GM18951 (cell line): ENCODE measurements around the gene TSPYL6.

ENCODE experiments used
- POLR2A ChIP-seq: IDR thresholded peaks from 4 replicates; pipeline ENCODE4 v1.6.1; 2011; ENCODE audit warnings: mild to moderate bottlenecking; ENCODE audit not compliant: insufficient read length, insufficient read depth; ENCODE audit errors: extremely low read depth
- in situ Hi-C: fragments of 300-500 bp; cut with MboI; formaldehyde crosslinking; loops from one replicate; pipeline ENCODE4 v1.12.0; 2022; ENCODE audit warnings: low sequenced_read_pairs, mixed read lengths, inconsistent platforms; ENCODE audit not compliant: unreplicated experiment

The TSPYL6 gene

GRCh38 chr2:54240515-54241469, 15.2 kb downstream of the TSPYL6 start:
- TF ChIP-seq POLR2A: no peak
- in situ Hi-C loops: no loop called here

DNA sequence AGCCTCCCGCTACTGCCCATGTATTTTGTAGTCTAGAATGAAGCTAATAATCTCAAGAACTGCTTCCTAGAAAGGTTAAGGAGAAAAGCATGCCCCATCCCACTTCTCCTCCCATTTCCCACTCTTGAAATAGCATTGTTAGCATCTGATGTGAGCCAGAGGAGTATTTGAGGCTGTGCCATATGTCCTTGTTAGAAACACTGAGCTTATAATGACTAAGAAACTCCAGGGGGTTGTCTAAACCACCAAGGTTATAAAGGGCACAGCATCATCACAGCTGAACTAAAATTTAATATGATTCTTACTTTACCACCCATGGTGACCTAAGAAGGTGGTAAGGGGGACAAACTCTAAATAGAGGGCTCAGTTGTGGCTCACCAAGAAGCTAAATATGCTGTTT, 16.6 kb downstream of the TSPYL6 start:
- no peak for TF ChIP-seq POLR2A
- in situ Hi-C loops: no loop called here

GRCh38 chr2:54237428-54237827, 18.6 kb downstream of the TSPYL6 start:
- in situ Hi-C loops: no loop called here
- no peak for TF ChIP-seq POLR2A

- in situ Hi-C loops: no loop called here
- no peak for TF ChIP-seq POLR2A
Observed at GRCh38 chr2:54233832-54234649, 22.0 kb downstream of the TSPYL6 start.

- in situ Hi-C loops: no loop called here
Observed at GRCh38 chr2:54228945-54229344, 27.1 kb downstream of the TSPYL6 start.

GRCh38 chr2:54227798-54228197, 28.2 kb downstream of the TSPYL6 start:
- in situ Hi-C loops: no loop called here
- TF ChIP-seq POLR2A: no peak

More at GRCh38 chr2:54228945-54229344, 27.1 kb downstream of the TSPYL6 start:
- TF ChIP-seq POLR2A: no peak

DNA sequence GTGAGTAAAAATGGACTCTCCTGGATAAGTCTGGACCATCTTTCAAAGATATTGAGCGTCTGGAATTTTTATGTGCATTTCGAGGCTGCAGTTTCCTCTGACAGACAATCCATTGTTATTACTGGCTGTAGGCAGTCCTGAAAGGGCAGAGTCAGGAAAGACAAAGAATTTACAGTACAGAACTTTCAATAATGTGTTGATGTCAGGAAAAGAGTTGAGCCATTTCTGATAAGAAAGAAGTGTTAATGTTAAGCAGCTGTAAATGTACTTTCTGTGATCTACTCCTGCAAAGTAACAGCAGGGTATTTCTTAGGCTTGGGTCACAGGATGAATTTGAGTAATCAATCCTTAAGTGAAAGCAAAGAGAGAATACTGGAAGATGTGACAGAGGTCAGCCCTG, 29.8 kb downstream of the TSPYL6 start:
- in situ Hi-C loops: no loop called here
- TF ChIP-seq POLR2A: no peak

DNA sequence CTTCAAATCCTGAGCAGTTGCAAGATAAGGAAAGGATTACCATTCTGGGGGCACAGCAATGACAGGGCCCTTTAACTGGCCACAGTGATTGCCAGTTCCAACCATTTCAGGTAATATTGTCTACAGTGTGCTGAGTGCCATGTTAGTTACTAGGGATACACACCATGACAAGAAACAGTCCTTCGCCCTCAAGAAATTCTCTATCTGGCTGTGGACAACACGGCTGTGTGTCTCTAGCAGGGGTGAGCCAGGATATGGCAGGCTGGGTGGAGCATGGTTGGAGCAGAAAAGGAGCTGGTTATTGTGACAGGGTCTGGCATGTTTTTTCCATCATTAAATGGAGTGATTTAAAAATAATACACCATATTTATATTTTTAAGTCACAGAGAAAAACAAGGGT, 31.0 kb downstream of the TSPYL6 start:
- in situ Hi-C loops: no loop called here
- TF ChIP-seq POLR2A: no peak

- TF ChIP-seq POLR2A: no peak
- in situ Hi-C loops: no loop called here
Observed at GRCh38 chr2:54213082-54213481, 42.9 kb downstream of the TSPYL6 start.

DNA sequence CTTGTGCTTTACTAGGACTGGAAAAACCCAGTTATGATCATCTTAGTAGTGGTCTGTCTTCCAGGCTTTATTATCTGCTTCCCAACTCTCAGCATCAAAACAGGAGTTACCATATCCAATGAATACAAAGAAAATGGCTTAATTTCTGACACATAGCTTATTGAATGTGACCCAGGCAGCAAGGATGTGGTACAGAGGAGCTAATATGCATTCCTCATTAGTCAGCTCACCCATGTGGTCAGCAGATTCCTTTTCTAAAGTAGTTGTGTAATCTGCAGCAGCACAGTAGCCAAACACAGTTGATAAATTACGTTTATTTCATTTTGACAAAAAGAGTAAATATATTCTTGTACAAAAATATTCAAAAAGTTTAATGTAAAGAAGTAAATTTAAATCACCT, 43.6 kb downstream of the TSPYL6 start:
- TF ChIP-seq POLR2A: no peak
- in situ Hi-C loops: no loop called here

- no peak for TF ChIP-seq POLR2A
- in situ Hi-C loops: no loop called here
Observed at GRCh38 chr2:54209379-54209778, 46.6 kb downstream of the TSPYL6 start.

DNA sequence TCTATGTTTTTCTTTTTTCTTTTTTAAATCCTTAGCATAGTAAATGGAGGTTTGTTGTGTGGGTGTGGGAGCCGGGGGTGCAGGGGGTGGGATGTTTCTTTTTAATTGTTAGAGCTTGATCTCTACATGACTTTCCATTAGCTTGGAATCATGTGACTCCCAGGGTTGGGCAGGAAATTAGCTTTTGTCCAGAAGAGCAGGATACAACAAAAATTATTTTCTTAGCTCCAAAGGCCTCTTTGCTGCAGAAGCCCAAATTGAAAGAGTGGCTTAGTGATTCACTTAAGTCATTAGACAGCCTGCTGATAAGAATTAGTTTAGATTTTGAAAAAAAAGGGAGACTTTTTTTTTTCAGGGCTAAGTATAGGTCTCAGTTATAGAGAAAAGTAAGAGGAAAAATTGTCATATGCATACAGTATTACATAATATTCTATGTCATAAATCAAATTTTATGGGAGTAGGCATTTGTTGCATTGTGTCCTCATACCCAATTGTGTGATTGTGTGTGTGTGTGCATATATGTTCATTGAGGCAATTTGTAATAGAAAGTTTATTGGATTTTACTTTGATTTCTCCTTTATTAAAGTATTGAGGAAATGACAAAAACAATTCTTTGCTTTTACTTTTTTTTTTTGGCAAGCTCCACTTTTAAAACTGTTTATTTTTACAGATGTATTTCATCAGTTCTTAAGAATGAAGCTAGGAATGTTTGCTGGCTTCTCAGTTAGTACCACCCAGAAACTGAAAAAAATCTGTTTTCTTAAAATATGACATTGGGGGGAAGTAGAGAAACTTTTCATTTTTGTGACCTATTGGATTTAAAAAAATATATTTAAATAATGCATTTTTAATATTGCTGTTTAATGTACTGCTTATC, 47.4 kb downstream of the TSPYL6 start:
- no peak for TF ChIP-seq POLR2A
- in situ Hi-C loops: no loop called here
